K562 (cell line): ENCODE results near the gene TMEM164. TPM values are rescaled to one million over a fixed set of nuclear protein-coding genes. Genes with fewer than 3 reads are reported as not detected.

ENCODE experiments used
- C11orf30 ChIP-seq: fragments of 450-650 bp; IDR thresholded peaks from 2 replicates; pipeline ENCODE4 v1.6.1; 2016; ENCODE audit warnings: low read depth, mild to moderate bottlenecking
- CCAR2 ChIP-seq: fragments of 200-400 bp; formaldehyde crosslinking; IDR thresholded peaks from 2 replicates; pipeline ENCODE4 v1.6.1; 2017; ENCODE audit warnings: mild to moderate bottlenecking, low read depth, low read length
- E2F3 ChIP-seq: fragments of 250-450 bp; sonication (Bioruptor Pico); IDR thresholded peaks from 2 replicates; pipeline ENCODE4 v1.4.0; 2020; ENCODE audit warnings: mild to moderate bottlenecking
- EGR1 ChIP-seq: fragments of 450-650 bp; conservative IDR thresholded peaks from 2 replicates; pipeline ENCODE4 v1.6.1; 2017; ENCODE audit warnings: mild to moderate bottlenecking
- FOXK2 ChIP-seq, 2 experiments: fragments of 450-650 bp; IDR thresholded peaks in 1 of 2; conservative IDR thresholded peaks in 1 of 2; 2 replicates each; pipeline ENCODE4 v1.6.1; 2016; ENCODE audit warnings: low read depth in 2 of 2, mild to moderate bottlenecking in 1 of 2
- GTF2A2 ChIP-seq: IDR thresholded peaks from 2 replicates; pipeline ENCODE4 v1.6.1; 2016; ENCODE audit warnings: mild to moderate bottlenecking, missing genetic modification characterization, missing compliant biosample characterization
- GTF2F1 ChIP-seq: IDR thresholded peaks from 2 replicates; pipeline ENCODE4 v1.6.1; 2011; ENCODE audit warnings: low read depth, low read length, improper control_type of control experiment
- HLTF ChIP-seq: fragments of 450-650 bp; IDR thresholded peaks from 2 replicates; pipeline ENCODE4 v1.6.1; 2016
- MED1 ChIP-seq: sonication (generic); formaldehyde crosslinking; IDR thresholded peaks from 2 replicates; pipeline ENCODE4 v1.8.1; 2023; ENCODE audit warnings: missing genetic modification reagents, borderline replicate concordance
- NBN ChIP-seq: fragments of 450-650 bp; IDR thresholded peaks from 2 replicates; pipeline ENCODE4 v1.6.1; 2016; ENCODE audit warnings: low read depth, mild to moderate bottlenecking
- PCBP2 ChIP-seq: fragments of 200-400 bp; formaldehyde crosslinking; IDR thresholded peaks from 2 replicates; pipeline ENCODE4 v1.6.1; 2018; ENCODE audit warnings: low read length, low read depth, mild to moderate bottlenecking, moderate library complexity; ENCODE audit not compliant: poor library complexity, severe bottlenecking
- POLR2H ChIP-seq: IDR thresholded peaks from 2 replicates; pipeline ENCODE4 v1.6.1; 2016; ENCODE audit warnings: missing genetic modification characterization, low read depth, mild to moderate bottlenecking, control low read depth, missing compliant biosample characterization, moderate library complexity
- POLR3G ChIP-seq: IDR thresholded peaks from 2 replicates; pipeline ENCODE4 v1.6.1; 2011; ENCODE audit not compliant: insufficient read length, insufficient replicate concordance; ENCODE audit errors: extremely low read depth
- RAD21 ChIP-seq, 2 experiments: fragments of 250-450 bp in 1 of 2; fragments of 450-650 bp in 1 of 2; sonication (Bioruptor Pico) in 1 of 2; formaldehyde crosslinking in 1 of 2; IDR thresholded peaks in 1 of 2; conservative IDR thresholded peaks in 1 of 2; 2 replicates each; pipeline versions ENCODE4 v1.4.0 to v1.8.0; 2020 to 2022; ENCODE audit warnings: mild to moderate bottlenecking in 2 of 2, moderate library complexity in 1 of 2
- TAF7 ChIP-seq: fragments of 450-650 bp; IDR thresholded peaks from 2 replicates; pipeline ENCODE4 v1.6.1; 2016; ENCODE audit warnings: missing genetic modification characterization, missing compliant biosample characterization
- ZC3H11A ChIP-seq: IDR thresholded peaks from 2 replicates; pipeline ENCODE4 v1.6.1; 2012; ENCODE audit warnings: low read depth, low read length, improper control_type of control experiment
- ZKSCAN8 ChIP-seq: fragments of 200-800 bp; sonication (Bioruptor generic); IDR thresholded peaks from 2 replicates; pipeline ENCODE4 v1.6.1; 2016; ENCODE audit warnings: missing genetic modification characterization, missing compliant biosample characterization
- ZNF3 ChIP-seq: fragments of 250-450 bp; sonication (Bioruptor Pico); IDR thresholded peaks from 2 replicates; pipeline ENCODE4 v1.5.0; 2021; ENCODE audit warnings: mild to moderate bottlenecking, moderate library complexity
- ZNF561 ChIP-seq: fragments of 450-650 bp; formaldehyde crosslinking; conservative IDR thresholded peaks from 2 replicates; pipeline ENCODE4 v1.4.0; 2020; ENCODE audit warnings: mild to moderate bottlenecking, moderate library complexity
- polyA plus RNA-seq, 8 experiments: library from polyadenylated mRNA; depleted of rRNA in 4 of 8; stranded (reverse) in 5 of 8; unstranded in 3 of 8; fragments of >200 nt; fragmentation: Nextera tagmentation in 2 of 8; fragmentation: Illumina TruSeq in 1 of 8; extraction: Ambion mirVana in 2 of 8; extraction: Trizol in 1 of 8; gene quantifications; 2 replicates each; pipeline versions ENCODE4 v1.2.1 to v1.2.3, GENCODE V29; 2011 to 2014; ENCODE audit warnings: inconsistent platforms in 1 of 8, missing spikeins in 1 of 8
- total RNA-seq, 7 experiments: library from RNA; depleted of rRNA in 6 of 7; stranded (reverse); fragments of >200 nt in 6 of 7; fragmentation: Illumina TruSeq in 2 of 7; extraction: Trizol in 2 of 7; gene quantifications; 2 replicates each; pipeline versions ENCODE4 v1.2.1 to v1.2.3, GENCODE V29; 2011 to 2021; ENCODE audit warnings: low replicate concordance in 1 of 7
- TF ChIP-seq, protein P1 (sequence below): fragments of 450-650 bp; conservative IDR thresholded peaks from 2 replicates; pipeline ENCODE4 v1.6.1; 2016; ENCODE audit warnings: missing genetic modification characterization, low read depth, mild to moderate bottlenecking, control low read depth, missing compliant biosample characterization
- TF ChIP-seq, protein P2 (sequence below): fragments of 450-650 bp; formaldehyde crosslinking; IDR thresholded peaks from 2 replicates; pipeline ENCODE4 v1.4.0; 2020; ENCODE audit warnings: mild to moderate bottlenecking
- TF ChIP-seq, protein P3 (sequence below): fragments of 450-650 bp; IDR thresholded peaks from 2 replicates; pipeline ENCODE4 v1.6.1; 2016; ENCODE audit warnings: low read depth, mild to moderate bottlenecking, moderate library complexity
- TF ChIP-seq, protein P4 (sequence below): fragments of 250-450 bp; sonication (Bioruptor Pico); IDR thresholded peaks from 2 replicates; pipeline ENCODE4 v1.8.0; 2022; ENCODE audit warnings: moderate library complexity, mild to moderate bottlenecking, inconsistent platforms
- TF ChIP-seq, protein P5 (sequence below): sonication (generic); formaldehyde crosslinking; IDR thresholded peaks from 2 replicates; pipeline ENCODE4 v1.8.0; 2022; ENCODE audit warnings: mild to moderate bottlenecking, missing genetic modification reagents

TMEM164 gene
- total and polyA plus RNA-seq, 9 of the 15 experiments (the other 6 are each of a cell fraction or from before 2014, with no cell fraction given), result 2.4 to 57.3 (median 23.1) TPM

DNA sequence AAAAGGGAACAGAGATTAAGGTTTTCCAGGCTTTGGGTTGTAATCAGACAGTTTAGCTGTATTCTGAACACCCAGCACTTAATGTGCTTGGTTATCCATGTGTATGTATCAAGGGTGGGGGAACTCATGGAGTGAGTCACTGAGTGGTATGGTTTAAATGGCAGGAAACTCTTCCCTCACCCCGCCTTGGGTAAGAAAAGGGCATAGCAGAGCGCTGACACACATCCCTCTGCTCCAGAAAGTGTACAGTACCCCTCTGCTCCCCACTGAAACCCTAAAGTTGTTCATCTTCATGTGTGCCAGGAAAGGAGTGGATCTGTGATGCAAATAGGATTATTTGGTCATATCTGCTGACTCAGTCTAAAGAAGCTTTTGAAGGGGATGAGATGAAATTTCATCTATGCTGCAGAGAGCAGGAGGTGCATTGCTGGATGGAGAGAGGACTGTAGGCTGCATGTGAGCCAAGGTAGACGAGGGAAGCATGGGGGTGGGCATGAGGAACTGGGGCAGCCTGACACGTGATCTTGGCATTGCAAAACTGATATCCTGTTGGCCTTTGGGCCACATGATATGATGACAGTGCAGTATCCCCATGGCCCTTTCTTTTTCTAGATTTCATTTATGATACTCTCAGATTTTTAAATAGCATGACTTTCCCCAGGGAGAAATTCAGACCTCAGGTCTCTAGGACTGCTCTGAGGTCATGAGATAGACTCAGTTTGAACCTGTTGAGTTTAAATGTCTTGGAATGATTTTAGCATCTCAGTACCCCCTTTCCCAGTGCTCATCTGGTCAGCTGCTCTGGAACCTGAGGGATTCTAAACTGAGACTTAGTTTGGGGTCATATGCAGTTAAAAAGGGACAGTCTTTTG is 84.8 kb downstream of the TMEM164 start (continued):
- TF ChIP-seq, protein P1, sequence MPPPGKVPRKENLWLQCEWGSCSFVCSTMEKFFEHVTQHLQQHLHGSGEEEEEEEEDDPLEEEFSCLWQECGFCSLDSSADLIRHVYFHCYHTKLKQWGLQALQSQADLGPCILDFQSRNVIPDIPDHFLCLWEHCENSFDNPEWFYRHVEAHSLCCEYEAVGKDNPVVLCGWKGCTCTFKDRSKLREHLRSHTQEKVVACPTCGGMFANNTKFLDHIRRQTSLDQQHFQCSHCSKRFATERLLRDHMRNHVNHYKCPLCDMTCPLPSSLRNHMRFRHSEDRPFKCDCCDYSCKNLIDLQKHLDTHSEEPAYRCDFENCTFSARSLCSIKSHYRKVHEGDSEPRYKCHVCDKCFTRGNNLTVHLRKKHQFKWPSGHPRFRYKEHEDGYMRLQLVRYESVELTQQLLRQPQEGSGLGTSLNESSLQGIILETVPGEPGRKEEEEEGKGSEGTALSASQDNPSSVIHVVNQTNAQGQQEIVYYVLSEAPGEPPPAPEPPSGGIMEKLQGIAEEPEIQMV (tag), result no peak
- TF ChIP-seq C11orf30, result peak; percentile 87
- TF ChIP-seq ZKSCAN8, result no peak
- no peak for TF ChIP-seq GTF2A2 (tag)
- TF ChIP-seq TAF7, result no peak
- TF ChIP-seq ZC3H11A, result no peak
- no peak for TF ChIP-seq EGR1
- no peak for TF ChIP-seq ZNF561
- no peak for TF ChIP-seq MED1 (CRISPR knock-in tag)
- TF ChIP-seq POLR2H (tag), result no peak
- TF ChIP-seq, protein P2, sequence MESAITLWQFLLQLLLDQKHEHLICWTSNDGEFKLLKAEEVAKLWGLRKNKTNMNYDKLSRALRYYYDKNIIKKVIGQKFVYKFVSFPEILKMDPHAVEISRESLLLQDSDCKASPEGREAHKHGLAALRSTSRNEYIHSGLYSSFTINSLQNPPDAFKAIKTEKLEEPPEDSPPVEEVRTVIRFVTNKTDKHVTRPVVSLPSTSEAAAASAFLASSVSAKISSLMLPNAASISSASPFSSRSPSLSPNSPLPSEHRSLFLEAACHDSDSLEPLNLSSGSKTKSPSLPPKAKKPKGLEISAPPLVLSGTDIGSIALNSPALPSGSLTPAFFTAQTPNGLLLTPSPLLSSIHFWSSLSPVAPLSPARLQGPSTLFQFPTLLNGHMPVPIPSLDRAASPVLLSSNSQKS (CRISPR knock-in tag), result no peak
- TF ChIP-seq GTF2F1, result no peak
- TF ChIP-seq FOXK2 (conservative IDR thresholded peaks at IDR 0.05 in 1 of 2, IDR thresholded peaks at IDR 0.05 in 1 of 2; ENCODE audit: low read depth in 2 of 2), result no peak
- TF ChIP-seq, protein P3, sequence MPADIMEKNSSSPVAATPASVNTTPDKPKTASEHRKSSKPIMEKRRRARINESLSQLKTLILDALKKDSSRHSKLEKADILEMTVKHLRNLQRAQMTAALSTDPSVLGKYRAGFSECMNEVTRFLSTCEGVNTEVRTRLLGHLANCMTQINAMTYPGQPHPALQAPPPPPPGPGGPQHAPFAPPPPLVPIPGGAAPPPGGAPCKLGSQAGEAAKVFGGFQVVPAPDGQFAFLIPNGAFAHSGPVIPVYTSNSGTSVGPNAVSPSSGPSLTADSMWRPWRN, result no peak
- TF ChIP-seq HLTF, result no peak
- no peak for TF ChIP-seq CCAR2
- no peak for TF ChIP-seq POLR3G
- TF ChIP-seq E2F3 (CRISPR knock-in tag), result no peak
- TF ChIP-seq ZNF3 (CRISPR knock-in tag), result no peak
- TF ChIP-seq PCBP2, result no peak
- TF ChIP-seq, protein P4, sequence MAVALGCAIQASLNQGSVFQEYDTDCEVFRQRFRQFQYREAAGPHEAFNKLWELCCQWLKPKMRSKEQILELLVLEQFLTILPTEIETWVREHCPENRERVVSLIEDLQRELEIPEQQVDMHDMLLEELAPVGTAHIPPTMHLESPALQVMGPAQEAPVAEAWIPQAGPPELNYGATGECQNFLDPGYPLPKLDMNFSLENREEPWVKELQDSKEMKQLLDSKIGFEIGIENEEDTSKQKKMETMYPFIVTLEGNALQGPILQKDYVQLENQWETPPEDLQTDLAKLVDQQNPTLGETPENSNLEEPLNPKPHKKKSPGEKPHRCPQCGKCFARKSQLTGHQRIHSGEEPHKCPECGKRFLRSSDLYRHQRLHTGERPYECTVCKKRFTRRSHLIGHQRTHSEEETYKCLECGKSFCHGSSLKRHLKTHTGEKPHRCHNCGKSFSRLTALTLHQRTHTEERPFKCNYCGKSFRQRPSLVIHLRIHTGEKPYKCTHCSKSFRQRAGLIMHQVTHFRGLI (CRISPR knock-in tag), result no peak
- TF ChIP-seq, protein P5, sequence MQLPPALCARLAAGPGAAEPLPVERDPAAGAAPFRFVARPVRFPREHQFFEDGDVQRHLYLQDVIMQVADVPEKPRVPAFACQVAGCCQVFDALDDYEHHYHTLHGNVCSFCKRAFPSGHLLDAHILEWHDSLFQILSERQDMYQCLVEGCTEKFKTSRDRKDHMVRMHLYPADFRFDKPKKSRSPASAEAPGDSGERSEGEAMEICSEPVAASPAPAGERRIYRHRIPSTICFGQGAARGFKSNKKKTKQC, result no peak
- TF ChIP-seq RAD21 (CRISPR knock-in tag; conservative IDR thresholded peaks at IDR 0.05 in 1 of 2, IDR thresholded peaks at IDR 0.05 in 1 of 2), result no peak
- TF ChIP-seq NBN, result no peak
